ES-I3 (cell line): ENCODE data around the gene MEI4.
"Not testable (repeated sequence)": the region's sequence is repeated elsewhere in the genome, so short reads cannot be mapped to it uniquely, and the experiment has no call there.

ENCODE experiments used
- H3K36me3 ChIP-seq: 2 replicates; pipeline ENCODE4 v1.6.1; 2013; ENCODE audit warnings: mild to moderate bottlenecking, low read length, control low read depth, moderate library complexity; ENCODE audit not compliant: insufficient read depth
- H3K4me1 ChIP-seq: 2 replicates; pipeline ENCODE4 v1.6.1; 2013; ENCODE audit warnings: mild to moderate bottlenecking, control low read depth, low read length; ENCODE audit not compliant: insufficient read depth
- H3K9ac ChIP-seq: 2 replicates; pipeline ENCODE4 v1.6.1; 2013; ENCODE audit warnings: low read depth, mild to moderate bottlenecking, low read length, moderate library complexity
- H3K9me3 ChIP-seq: 2 replicates; pipeline ENCODE4 v1.6.1; 2013; ENCODE audit warnings: mild to moderate bottlenecking, low read length, moderate library complexity; ENCODE audit not compliant: control insufficient read depth, insufficient read depth

Gene MEI4

GRCh38 chr6:77815531-77815930, 162.7 kb downstream of the MEI4 start:
- no peak overlapping the region for H3K9ac ChIP-seq
- no peaks in the 10 kb centered on the region for H3K36me3 ChIP-seq
- H3K4me1 ChIP-seq = peaks cover 4% of the 10 kb centered on the region; the same call in 1 of the 2 replicates
- H3K9me3 ChIP-seq = no peaks in the 10 kb centered on the region

- peaks cover 4% of the 10 kb centered on the region; the same call in 1 of the 2 replicates for H3K4me1 ChIP-seq
- H3K9ac ChIP-seq = no peak overlapping the region
- no peaks in the 10 kb centered on the region for H3K36me3 ChIP-seq
- H3K9me3 ChIP-seq = no peaks in the 10 kb centered on the region
Measured at GRCh38 chr6:77816766-77817270, 164.0 kb downstream of the MEI4 start.

GRCh38 chr6:77822265-77822664, 169.4 kb downstream of the MEI4 start:
- Histone ChIP-seq H3K36me3 (no peaks in the 10 kb centered on the region), H3K9ac (no peak overlapping the region), H3K4me1 (no peaks in the 10 kb centered on the region), H3K9me3 (no peaks in the 10 kb centered on the region)

- Histone ChIP-seq H3K36me3 (no peaks in the 10 kb centered on the region), H3K4me1 (no peaks in the 10 kb centered on the region), H3K9me3 (no peaks in the 10 kb centered on the region), H3K9ac (no peak overlapping the region)
Measured at GRCh38 chr6:77825204-77825603, 172.4 kb downstream of the MEI4 start.

GRCh38 chr6:77829736-77830135, 176.9 kb downstream of the MEI4 start:
- no peaks in the 10 kb centered on the region for H3K4me1 ChIP-seq
- H3K9me3 ChIP-seq = no peaks in the 10 kb centered on the region
- no peaks in the 10 kb centered on the region for H3K36me3 ChIP-seq
- no peak overlapping the region for H3K9ac ChIP-seq

- H3K4me1 ChIP-seq, H3K9me3 ChIP-seq, H3K36me3 ChIP-seq, H3K9ac ChIP-seq: not testable (repeated sequence)
Measured at GRCh38 chr6:77833749-77834148, 180.9 kb downstream of the MEI4 start.

- Histone ChIP-seq H3K4me1 (no peaks in the 10 kb centered on the region), H3K9me3 (no peaks in the 10 kb centered on the region), H3K9ac (no peak overlapping the region), H3K36me3 (no peaks in the 10 kb centered on the region)
Measured at GRCh38 chr6:77834591-77834996, 181.8 kb downstream of the MEI4 start.

- Histone ChIP-seq H3K9me3 (no peaks in the 10 kb centered on the region), H3K9ac (no peak overlapping the region), H3K36me3 (no peaks in the 10 kb centered on the region), H3K4me1 (no peaks in the 10 kb centered on the region)
Measured at GRCh38 chr6:77837034-77837784, 184.4 kb downstream of the MEI4 start.

- Histone ChIP-seq H3K9ac (no peak overlapping the region), H3K4me1 (no peaks in the 10 kb centered on the region), H3K9me3 (no peaks in the 10 kb centered on the region), H3K36me3 (no peaks in the 10 kb centered on the region)
Measured at GRCh38 chr6:77839292-77839691, 186.5 kb downstream of the MEI4 start.

- no peaks in the 10 kb centered on the region for H3K36me3 ChIP-seq
- H3K9me3 ChIP-seq = no peaks in the 10 kb centered on the region
Measured at GRCh38 chr6:77844822-77845221, 192.0 kb downstream of the MEI4 start.

GRCh38 chr6:77853401-77853800, 200.6 kb downstream of the MEI4 start:
- Histone ChIP-seq H3K36me3 (no peaks in the 10 kb centered on the region), H3K4me1 (no peaks in the 10 kb centered on the region), H3K9me3 (no peaks in the 10 kb centered on the region), H3K9ac (no peak overlapping the region)

More at GRCh38 chr6:77844822-77845221, 192.0 kb downstream of the MEI4 start:
- no peak overlapping the region for H3K9ac ChIP-seq
- H3K4me1 ChIP-seq = no peaks in the 10 kb centered on the region

GRCh38 chr6:77856391-77856790, 203.6 kb downstream of the MEI4 start:
- Histone ChIP-seq H3K4me1 (no peaks in the 10 kb centered on the region), H3K9me3 (no peaks in the 10 kb centered on the region), H3K9ac (no peak overlapping the region), H3K36me3 (no peaks in the 10 kb centered on the region)

- Histone ChIP-seq H3K9ac (no peak overlapping the region), H3K4me1 (no peaks in the 10 kb centered on the region), H3K36me3 (no peaks in the 10 kb centered on the region), H3K9me3 (no peaks in the 10 kb centered on the region)
Measured at GRCh38 chr6:77857421-77857820, 204.6 kb downstream of the MEI4 start.

- H3K36me3 ChIP-seq = no peaks in the 10 kb centered on the region
Measured at GRCh38 chr6:77876300-77876699, 223.5 kb downstream of the MEI4 start.

GRCh38 chr6:77879527-77879926, 226.7 kb downstream of the MEI4 start:
- Histone ChIP-seq H3K9me3 (no peaks in the 10 kb centered on the region), H3K9ac (no peak overlapping the region), H3K36me3 (no peaks in the 10 kb centered on the region), H3K4me1 (no peaks in the 10 kb centered on the region)

More at GRCh38 chr6:77876300-77876699, 223.5 kb downstream of the MEI4 start:
- Histone ChIP-seq H3K9me3 (no peaks in the 10 kb centered on the region), H3K9ac (no peak overlapping the region), H3K4me1 (no peaks in the 10 kb centered on the region)
